ENCODE data around the gene ARHGAP19.

Gene ARHGAP19

GRCh38 chr10:97319671-97320479 is 27.4 kb upstream of the ARHGAP19 start:
- Histone ChIP-seq H3K9me3 (ENCODE audit: low read length) (no peaks in the 10 kb centered on the region), H3K9ac (ENCODE audit: low read length) (no peak overlapping the region), H3K4me1 (ENCODE audit: insufficient read depth, low read length) (peaks cover 15% of the 10 kb centered on the region), H3K4me3 (ENCODE audit: low read depth in 1 of 2, low read length in 2 of 2) (peak overlapping the region; percentile 79 to 99), H3K36me3 (ENCODE audit: insufficient read depth, low read length) (no peaks in the 10 kb centered on the region), H3K27me3 (ENCODE audit: control insufficient read depth in 1 of 2, insufficient read depth in 2 of 2, low read length in 2 of 2) (no peaks in the 10 kb centered on the region), H3K27ac (ENCODE audit: low read depth, low read length) (peak overlapping the region; percentile 56)

- H3K27me3 ChIP-seq (ENCODE audit: control insufficient read depth in 1 of 2, insufficient read depth in 2 of 2, low read length in 2 of 2) = no peaks in the 10 kb centered on the region
- H3K9ac ChIP-seq (ENCODE audit: low read length) = peak within 1 kb of the TSS; percentile 61
- peaks cover 15% of the 10 kb centered on the region for H3K4me1 ChIP-seq (ENCODE audit: insufficient read depth, low read length)
These were observed 26.6 kb upstream of the ARHGAP19 start, which contains the start of gene FRAT1 for GRCh38 chr10:97318772-97319651. TSS of gene FRAT1 (plus strand) at chr10:97319271. CDS start at chr10:97319454, 183 bp downstream.

GRCh38 chr10:97314671-97315070 is 22.2 kb upstream of the ARHGAP19 start:
- Histone ChIP-seq H3K36me3 (ENCODE audit: insufficient read depth, low read length) (no peaks in the 10 kb centered on the region), H3K27ac (ENCODE audit: low read depth, low read length) (no peak overlapping the region), H3K27me3 (ENCODE audit: control insufficient read depth in 1 of 2, insufficient read depth in 2 of 2, low read length in 2 of 2) (no peaks in the 10 kb centered on the region), H3K4me3 (ENCODE audit: low read depth in 1 of 2, low read length in 2 of 2) (no peak overlapping the region), H3K4me1 (ENCODE audit: insufficient read depth, low read length) (no peaks in the 10 kb centered on the region), H3K9me3 (ENCODE audit: low read length) (no peaks in the 10 kb centered on the region), H3K9ac (ENCODE audit: low read length) (no peak overlapping the region)

More at GRCh38 chr10:97318772-97319651, 26.6 kb upstream of the ARHGAP19 start, which contains the start of gene FRAT1:
- H3K9me3 ChIP-seq (ENCODE audit: low read length) = no peaks in the 10 kb centered on the region
- H3K27ac ChIP-seq (ENCODE audit: low read depth, low read length) = peak within 1 kb of the TSS; percentile 86
- peak within 1 kb of the TSS; percentile 79 to 99 for H3K4me3 ChIP-seq (ENCODE audit: low read depth in 1 of 2, low read length in 2 of 2)
- H3K36me3 ChIP-seq (ENCODE audit: insufficient read depth, low read length) = no peaks in the 10 kb centered on the region

GRCh38 chr10:97312897-97313296 is 20.5 kb upstream of the ARHGAP19 start:
- no peaks in the 10 kb centered on the region for H3K4me1 ChIP-seq (ENCODE audit: insufficient read depth, low read length)
- H3K36me3 ChIP-seq (ENCODE audit: insufficient read depth, low read length) = no peaks in the 10 kb centered on the region
- no peak overlapping the region for H3K9ac ChIP-seq (ENCODE audit: low read length)
- no peaks in the 10 kb centered on the region for H3K9me3 ChIP-seq (ENCODE audit: low read length)
- no peak overlapping the region for H3K27ac ChIP-seq (ENCODE audit: low read depth, low read length)
- no peak overlapping the region for H3K4me3 ChIP-seq (ENCODE audit: low read depth in 1 of 2, low read length in 2 of 2)
- H3K27me3 ChIP-seq (ENCODE audit: control insufficient read depth in 1 of 2, insufficient read depth in 2 of 2, low read length in 2 of 2) = no peaks in the 10 kb centered on the region

GRCh38 chr10:97311111-97311626 is 18.7 kb upstream of the ARHGAP19 start:
- Histone ChIP-seq H3K9ac (ENCODE audit: low read length) (no peak overlapping the region), H3K36me3 (ENCODE audit: insufficient read depth, low read length) (no peaks in the 10 kb centered on the region), H3K4me1 (ENCODE audit: insufficient read depth, low read length) (no peaks in the 10 kb centered on the region), H3K9me3 (ENCODE audit: low read length) (no peaks in the 10 kb centered on the region), H3K27me3 (ENCODE audit: control insufficient read depth in 1 of 2, insufficient read depth in 2 of 2, low read length in 2 of 2) (no peaks in the 10 kb centered on the region), H3K4me3 (ENCODE audit: low read depth in 1 of 2, low read length in 2 of 2) (no peak overlapping the region), H3K27ac (ENCODE audit: low read depth, low read length) (no peak overlapping the region)

GRCh38 chr10:97307866-97308780 is 15.7 kb upstream of the ARHGAP19 start:
- no peaks in the 10 kb centered on the region for H3K9me3 ChIP-seq (ENCODE audit: low read length)
- H3K4me1 ChIP-seq (ENCODE audit: insufficient read depth, low read length) = no peaks in the 10 kb centered on the region
- H3K4me3 ChIP-seq (ENCODE audit: low read depth in 1 of 2, low read length in 2 of 2) = no peak overlapping the region
- H3K27ac ChIP-seq (ENCODE audit: low read depth, low read length) = no peak overlapping the region
- no peak overlapping the region for H3K9ac ChIP-seq (ENCODE audit: low read length)
- no peaks in the 10 kb centered on the region for H3K36me3 ChIP-seq (ENCODE audit: insufficient read depth, low read length)
- no peaks in the 10 kb centered on the region for H3K27me3 ChIP-seq (ENCODE audit: control insufficient read depth in 1 of 2, insufficient read depth in 2 of 2, low read length in 2 of 2)

- no peak overlapping the region for H3K9ac ChIP-seq (ENCODE audit: low read length)
- H3K27me3 ChIP-seq (ENCODE audit: control insufficient read depth in 1 of 2, insufficient read depth in 2 of 2, low read length in 2 of 2) = no peaks in the 10 kb centered on the region
- no peak overlapping the region for H3K27ac ChIP-seq (ENCODE audit: low read depth, low read length)
- H3K4me3 ChIP-seq (ENCODE audit: low read depth in 1 of 2, low read length in 2 of 2) = no peak overlapping the region
- no peaks in the 10 kb centered on the region for H3K9me3 ChIP-seq (ENCODE audit: low read length)
- H3K36me3 ChIP-seq (ENCODE audit: insufficient read depth, low read length) = no peaks in the 10 kb centered on the region
- no peaks in the 10 kb centered on the region for H3K4me1 ChIP-seq (ENCODE audit: insufficient read depth, low read length)
These were observed 15.0 kb upstream of the ARHGAP19 start for GRCh38 chr10:97307441-97307840.

- Histone ChIP-seq H3K4me1 (ENCODE audit: insufficient read depth, low read length) (no peaks in the 10 kb centered on the region), H3K27ac (ENCODE audit: low read depth, low read length) (no peak overlapping the region)
These were observed 9.8 kb upstream of the ARHGAP19 start for GRCh38 chr10:97302088-97302791.

DNA sequence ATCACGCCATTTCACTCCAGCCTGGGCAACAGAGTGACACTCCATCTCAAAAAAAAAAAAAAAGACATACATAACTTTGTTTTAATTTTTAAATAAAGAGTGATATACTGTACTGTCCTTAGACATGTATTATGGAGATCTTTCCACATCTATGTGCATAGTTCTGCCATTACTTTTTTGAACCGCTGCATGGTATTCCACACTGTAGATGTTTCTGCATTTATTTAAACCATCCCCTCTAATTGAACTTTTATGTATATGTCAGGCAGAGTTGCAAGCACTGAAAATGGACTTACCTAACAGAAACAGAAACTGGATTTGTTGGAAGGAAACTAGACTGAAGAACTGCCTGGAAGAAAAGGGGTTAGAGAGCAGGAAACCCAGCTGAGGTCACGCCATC is 8.5 kb upstream of the ARHGAP19 start:
- Histone ChIP-seq H3K9me3 (ENCODE audit: low read length) (no peaks in the 10 kb centered on the region), H3K27me3 (ENCODE audit: control insufficient read depth in 1 of 2, insufficient read depth in 2 of 2, low read length in 2 of 2) (no peaks in the 10 kb centered on the region), H3K4me1 (ENCODE audit: insufficient read depth, low read length) (no peaks in the 10 kb centered on the region), H3K4me3 (ENCODE audit: low read depth in 1 of 2, low read length in 2 of 2) (no peak overlapping the region), H3K9ac (ENCODE audit: low read length) (no peak overlapping the region), H3K27ac (ENCODE audit: low read depth, low read length) (no peak overlapping the region), H3K36me3 (ENCODE audit: insufficient read depth, low read length) (no peaks in the 10 kb centered on the region)

More at GRCh38 chr10:97302088-97302791, 9.8 kb upstream of the ARHGAP19 start:
- Histone ChIP-seq H3K9ac (ENCODE audit: low read length) (no peak overlapping the region), H3K27me3 (ENCODE audit: control insufficient read depth in 1 of 2, insufficient read depth in 2 of 2, low read length in 2 of 2) (no peaks in the 10 kb centered on the region), H3K9me3 (ENCODE audit: low read length) (no peaks in the 10 kb centered on the region), H3K4me3 (ENCODE audit: low read depth in 1 of 2, low read length in 2 of 2) (no peak overlapping the region), H3K36me3 (ENCODE audit: insufficient read depth, low read length) (no peaks in the 10 kb centered on the region)

GRCh38 chr10:97298223-97298571 is 5.8 kb upstream of the ARHGAP19 start:
- H3K27me3 ChIP-seq (ENCODE audit: control insufficient read depth in 1 of 2, insufficient read depth in 2 of 2, low read length in 2 of 2) = no peaks in the 10 kb centered on the region
- no peaks in the 10 kb centered on the region for H3K4me1 ChIP-seq (ENCODE audit: insufficient read depth, low read length)
- no peaks in the 10 kb centered on the region for H3K9me3 ChIP-seq (ENCODE audit: low read length)
- H3K4me3 ChIP-seq (ENCODE audit: low read depth in 1 of 2, low read length in 2 of 2) = no peak overlapping the region
- no peaks in the 10 kb centered on the region for H3K36me3 ChIP-seq (ENCODE audit: insufficient read depth, low read length)
- no peak overlapping the region for H3K27ac ChIP-seq (ENCODE audit: low read depth, low read length)
- H3K9ac ChIP-seq (ENCODE audit: low read length) = no peak overlapping the region

Data from muscle layer of colon (tissue), 2 donors.